HG03064 (cell line): ENCODE data around the gene TTC27.
"Not testable (repeated sequence)": the region's sequence is repeated elsewhere in the genome, so short reads cannot be mapped to it uniquely, and the experiment has no call there.

Experiments
- ATAC-seq: cut with Tn5 transposase; IDR thresholded peaks from one replicate; pipeline ENCODE4 v1.9.1; 2021; ENCODE audit warnings: low read depth; ENCODE audit not compliant: unreplicated experiment

TTC27 gene

DNA sequence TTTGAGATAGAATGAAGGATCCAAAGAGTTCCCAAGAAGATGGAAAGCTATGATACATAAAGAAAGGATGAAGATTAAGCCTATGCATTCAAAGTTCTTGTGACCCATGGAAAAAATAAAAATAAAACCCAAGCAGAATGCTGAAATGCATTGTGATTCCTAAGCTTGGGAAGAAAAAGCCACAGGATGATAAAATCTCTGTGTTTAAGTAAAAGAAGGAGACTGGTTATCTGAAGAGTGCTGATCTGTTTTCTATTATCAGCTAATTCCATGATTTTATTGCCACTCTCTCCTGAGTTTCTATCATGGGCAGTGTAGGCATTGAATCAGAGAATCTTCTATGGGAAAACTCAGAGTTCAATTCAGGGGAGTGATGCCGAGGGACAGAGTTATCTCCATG is 215.8 kb downstream of the TTC27 start:
- ATAC-seq, result no peak

DNA sequence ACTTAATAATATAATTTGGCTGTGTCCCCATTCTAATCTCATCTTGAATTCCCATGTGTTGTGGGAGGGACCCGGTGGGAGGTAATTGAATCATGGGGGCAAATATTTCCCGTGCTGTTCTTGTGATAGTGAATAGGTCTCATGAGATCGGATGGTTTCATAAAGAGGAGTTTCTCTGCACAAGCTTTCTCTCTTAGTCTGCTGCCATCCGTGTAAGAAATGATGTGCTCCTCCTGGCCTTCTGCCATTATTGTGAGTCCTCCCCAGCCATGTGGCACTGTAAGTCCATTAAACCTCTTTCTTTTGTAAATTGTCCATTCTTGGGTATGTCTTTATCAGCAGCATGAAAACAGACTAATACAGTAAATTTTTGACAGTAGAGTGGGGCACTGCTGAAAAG is 216.4 kb downstream of the TTC27 start:
- ATAC-seq, result no peak

DNA sequence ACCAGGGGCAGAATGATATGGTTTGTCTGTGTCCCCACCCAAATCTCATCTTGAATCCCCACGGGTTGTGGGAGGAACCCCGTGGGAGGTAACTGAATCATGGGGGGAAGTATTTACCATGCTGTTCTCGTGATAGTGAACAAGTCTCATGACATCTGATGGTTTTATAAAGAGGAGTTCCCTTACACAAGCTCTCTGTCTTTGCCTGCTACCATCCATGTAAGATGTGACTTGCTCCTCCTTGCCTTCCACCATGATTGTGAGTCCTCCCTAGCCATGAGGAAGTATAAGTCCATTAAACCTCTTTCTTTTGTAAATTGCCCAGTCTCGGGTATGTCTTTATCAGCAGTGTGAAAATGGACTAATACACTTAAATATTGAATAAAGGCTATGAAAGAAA is 218.4 kb downstream of the TTC27 start:
- ATAC-seq, result not testable (repeated sequence)

DNA sequence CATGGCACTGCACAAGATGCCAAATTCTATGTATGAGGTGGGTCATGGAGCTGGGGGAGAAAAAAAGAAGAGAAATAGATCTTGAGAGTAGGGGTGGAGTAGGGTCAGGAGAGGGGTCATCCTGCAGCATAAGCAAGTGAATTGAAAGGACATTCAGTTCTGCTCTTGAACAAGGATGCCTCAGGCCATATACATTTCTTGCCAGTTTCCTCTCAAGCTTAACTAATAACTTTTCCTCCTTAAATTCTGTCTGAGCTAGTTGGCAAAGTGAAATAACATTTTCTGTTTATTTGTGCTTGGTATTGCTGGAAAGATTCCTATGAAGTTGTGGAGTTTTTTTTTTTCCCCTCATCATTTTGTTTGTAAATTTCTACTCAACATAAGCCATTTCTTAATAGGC is 219.9 kb downstream of the TTC27 start:
- no peak for ATAC-seq

DNA sequence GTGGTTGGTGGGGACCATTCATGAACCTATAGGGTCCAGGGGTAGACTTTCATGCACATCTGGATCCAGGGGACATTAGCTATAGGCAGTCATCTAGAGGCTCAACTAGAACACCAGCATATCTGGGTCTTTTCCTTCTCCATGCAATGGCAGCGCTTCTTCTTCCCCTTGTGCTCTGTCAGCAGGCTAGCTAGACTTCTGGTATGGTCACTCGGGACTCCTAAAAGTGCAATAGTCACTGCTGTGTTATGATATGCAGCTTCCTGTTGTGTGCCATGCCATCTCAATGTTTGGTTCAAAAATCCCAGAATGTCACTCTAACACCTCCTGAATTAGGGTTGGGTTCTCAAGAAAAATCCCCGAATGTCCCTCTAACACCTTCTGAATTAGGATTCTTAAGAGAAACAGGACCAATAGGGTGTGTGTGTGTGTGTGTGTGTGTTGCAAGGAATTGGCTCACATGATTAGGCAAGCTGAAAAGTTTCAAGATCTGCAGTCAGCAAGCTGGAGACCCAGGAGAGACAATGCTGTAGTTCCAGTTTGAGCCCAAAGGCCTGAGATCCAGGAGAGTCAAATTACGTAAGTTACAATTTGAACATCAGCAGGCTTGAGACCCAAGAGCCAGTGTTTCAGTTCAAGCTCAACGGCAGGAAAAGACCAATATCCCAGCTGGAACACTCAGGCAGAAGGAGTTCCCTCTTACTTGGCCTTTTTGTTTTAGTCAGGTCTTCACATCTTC is 221.8 kb downstream of the TTC27 start:
- ATAC-seq, result no peak

DNA sequence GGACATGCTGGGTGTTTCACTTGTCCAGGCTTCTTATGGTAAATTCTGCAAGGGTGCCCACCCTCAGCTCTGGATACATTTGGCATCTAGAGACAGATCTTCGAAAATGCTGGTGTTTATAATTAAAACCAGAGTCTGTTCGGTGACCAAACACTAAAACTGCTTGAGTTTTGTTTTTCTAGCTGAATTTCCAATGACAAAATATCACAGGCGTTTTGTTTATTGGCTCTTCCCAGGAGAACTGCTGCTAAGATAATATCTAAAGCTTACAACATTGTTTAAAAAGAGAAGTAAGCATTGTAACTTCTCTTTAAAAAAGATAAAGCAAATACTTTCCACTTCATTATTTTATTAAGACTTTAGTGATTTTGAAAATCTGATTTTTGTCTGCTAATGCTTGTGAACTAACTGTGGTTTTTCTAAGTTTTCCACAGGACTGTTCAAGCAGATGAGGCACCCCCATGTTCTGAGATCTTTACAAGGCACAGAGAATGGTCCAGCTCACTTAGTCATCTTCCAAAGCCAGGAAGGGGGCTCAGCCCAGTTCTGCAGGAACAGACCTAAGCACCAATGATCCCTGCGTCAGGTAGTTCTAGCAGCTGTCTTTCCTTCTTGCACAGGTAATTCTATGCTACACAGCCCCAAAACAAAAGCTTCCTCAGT is 224.1 kb downstream of the TTC27 start:
- ATAC-seq, result no peak

DNA sequence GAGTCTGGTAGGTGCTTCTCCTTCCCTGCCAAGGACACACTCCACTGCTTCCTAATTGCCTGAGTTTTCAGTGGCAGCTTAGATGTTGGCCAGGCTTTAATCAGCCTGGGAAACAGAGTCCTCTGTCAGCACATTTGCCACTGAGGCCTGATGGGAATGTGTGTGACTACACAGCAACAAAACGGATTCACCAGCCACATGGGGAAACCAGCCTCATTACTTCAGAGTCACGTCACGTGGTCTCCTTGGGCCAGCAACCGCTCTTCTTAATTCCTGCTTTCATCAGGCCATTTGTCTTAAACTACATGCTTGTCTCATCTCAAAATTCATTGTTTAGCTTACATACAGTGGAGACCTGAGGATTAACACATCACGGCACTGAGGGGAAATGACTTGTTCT is 225.0 kb downstream of the TTC27 start:
- no peak for ATAC-seq

DNA sequence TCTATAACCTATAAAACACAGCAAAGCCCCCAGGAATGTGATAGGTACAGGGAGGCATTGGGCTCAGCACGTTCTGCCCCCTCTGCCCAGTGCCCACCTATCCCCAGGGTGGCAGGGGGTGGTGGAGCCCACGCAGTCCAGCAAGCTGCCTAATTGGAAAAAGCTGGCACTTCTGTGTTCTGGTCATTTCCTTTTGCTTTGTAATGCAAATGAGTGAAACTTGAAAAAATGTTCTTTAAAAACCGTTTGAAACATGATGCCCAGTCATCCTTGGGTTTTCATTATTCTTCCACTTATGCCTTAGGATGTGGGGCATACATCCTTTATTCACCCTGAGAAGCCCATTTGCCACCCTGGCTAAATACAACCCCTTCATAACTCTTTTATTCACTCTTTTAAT is 229.0 kb downstream of the TTC27 start:
- no peak for ATAC-seq

DNA sequence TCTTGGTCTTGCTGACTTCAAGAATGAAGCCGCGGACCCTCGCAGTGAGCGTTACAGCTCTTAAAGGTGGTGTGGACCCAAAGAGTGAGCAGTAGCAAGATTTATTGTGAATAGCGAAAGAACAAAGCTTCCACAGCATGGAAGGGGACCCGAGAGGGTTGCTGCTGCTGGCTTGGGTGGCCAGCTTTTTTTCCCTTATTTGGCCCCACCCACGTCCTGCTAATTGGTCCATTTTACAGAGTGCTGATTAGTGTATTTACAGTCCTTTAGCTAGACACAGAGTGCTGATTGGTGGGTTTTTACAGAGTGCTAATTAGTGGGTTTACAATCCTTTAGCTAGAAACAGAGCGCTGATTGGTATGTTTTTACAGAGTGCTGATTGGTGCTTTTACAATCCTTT is 230.9 kb downstream of the TTC27 start:
- ATAC-seq, result no peak

DNA sequence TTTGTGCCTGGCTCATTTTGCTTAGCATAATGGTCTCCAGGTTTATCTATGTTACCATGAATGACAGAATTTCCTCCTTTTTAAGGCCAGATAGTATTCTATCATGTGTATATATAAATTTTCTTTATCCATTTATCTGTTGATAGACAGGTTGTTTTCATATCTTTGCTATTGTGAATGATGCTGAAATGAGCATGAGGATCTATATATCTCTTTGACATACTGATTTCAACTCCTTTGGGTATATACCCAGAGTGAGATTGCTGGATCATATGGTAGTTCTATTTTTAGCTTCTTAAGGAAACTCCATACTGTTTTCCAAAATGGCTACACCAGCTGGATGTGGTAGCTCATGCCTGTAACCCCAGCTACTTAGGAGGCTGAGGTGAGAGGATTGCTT is 232.5 kb downstream of the TTC27 start:
- no peak for ATAC-seq

DNA sequence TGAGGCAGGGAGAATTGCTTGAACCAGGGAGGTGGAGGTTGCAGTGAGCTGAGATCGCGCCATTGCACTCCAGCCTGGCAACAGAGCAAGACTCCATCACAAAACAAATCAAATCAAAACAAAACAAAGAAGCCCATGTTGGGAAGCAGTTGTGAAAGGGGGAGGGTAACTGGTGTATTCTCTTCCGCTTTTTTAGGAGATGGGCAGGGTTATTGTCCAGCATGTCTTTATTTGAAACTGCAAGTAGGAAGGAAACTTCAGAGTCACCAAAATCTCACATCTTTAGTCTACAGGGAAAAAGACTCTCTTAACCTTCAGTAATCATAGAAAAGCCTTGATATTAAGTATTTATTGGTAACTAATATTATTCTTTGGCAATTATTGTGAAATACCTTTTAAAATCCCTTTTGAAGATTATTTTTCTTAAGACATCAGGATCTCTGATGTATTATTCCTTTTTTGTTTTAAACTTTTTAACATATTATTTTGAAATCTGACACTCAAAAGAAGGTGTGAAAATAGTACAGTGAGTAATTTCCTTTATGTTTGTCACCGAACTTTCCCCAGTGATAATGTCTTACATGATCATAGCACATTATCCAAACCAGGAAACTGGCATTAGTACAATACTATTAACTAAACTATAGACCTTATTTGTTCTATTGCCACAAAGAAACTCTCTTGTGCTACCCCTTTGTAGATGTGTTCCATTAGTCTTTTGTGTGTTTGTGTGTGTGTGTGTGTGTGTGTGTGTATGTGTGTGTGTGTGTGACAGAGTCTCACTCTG is 234.6 kb downstream of the TTC27 start:
- ATAC-seq, result no peak

DNA sequence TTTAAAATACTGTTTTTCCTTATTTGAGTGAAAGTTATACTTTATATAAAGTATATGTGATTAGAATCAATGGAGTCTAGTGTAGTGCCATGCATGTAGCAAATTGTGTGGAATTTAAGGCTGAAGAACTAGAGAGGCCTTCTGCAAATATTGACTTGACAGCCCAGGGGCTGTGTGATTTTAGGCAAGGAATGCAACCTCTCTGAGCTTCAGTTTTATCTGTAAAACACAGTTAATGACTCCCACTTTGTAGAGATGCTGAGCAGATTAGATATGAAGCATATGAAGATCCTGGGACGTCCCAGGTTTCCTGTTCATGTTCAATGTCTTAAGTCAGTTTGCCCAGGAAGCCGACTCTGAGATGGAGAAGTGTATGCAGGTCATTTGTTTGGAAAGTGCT is 235.5 kb downstream of the TTC27 start:
- no peak for ATAC-seq

DNA sequence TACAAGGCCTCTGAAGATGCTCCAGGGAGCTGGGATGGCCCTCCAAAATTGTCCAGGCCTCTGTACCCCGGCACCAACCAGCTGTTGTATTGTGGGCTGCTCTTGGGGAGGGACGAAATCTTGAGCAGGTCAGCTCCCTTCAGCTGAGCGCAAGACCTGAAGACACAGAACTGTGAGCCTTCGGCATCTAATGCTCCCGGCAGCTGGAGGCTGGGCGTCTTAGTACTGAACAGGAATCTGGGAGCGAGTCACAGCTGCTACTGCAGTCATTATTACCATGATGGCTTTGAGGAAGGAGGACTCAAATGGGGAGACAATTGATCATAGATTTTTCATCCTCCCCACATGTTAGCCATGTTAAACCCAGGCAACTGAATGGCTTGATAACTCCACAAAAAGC is 236.0 kb downstream of the TTC27 start:
- no peak for ATAC-seq

DNA sequence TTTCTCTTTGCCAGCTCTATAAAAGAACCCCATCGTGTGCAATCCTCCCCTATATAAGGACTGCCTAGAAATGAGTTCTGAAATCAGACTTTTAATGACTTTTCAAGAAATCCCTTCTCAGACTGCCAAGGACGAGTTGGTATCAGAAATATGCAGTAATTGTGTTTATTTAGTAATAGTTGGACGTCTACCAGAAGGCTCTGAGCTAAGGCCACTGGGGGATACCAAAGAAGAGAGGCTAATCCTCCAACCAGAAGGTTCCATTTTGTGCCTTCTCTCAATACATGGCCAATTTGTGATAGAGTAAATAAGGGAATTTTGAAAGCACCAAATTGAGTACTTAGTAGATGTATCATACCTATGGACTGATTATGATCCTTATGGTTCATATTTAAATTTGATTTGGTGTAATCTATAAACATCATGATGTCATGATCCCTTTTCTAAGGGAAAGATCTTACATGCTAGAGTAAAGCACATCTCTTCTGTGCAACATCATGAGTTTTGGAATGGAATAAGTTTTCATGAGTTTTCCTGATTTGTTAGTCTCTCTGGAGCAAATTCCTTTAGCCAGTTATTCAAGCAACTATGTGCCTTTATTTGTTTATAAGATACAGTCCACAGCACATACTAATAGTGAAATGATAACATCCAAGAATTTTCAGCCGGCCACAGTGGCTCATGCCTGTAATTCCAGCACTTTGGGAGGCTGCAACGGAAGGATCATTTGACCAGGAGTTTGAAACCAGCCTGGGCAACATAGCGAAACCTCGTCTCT is 236.7 kb downstream of the TTC27 start:
- ATAC-seq, result no peak

DNA sequence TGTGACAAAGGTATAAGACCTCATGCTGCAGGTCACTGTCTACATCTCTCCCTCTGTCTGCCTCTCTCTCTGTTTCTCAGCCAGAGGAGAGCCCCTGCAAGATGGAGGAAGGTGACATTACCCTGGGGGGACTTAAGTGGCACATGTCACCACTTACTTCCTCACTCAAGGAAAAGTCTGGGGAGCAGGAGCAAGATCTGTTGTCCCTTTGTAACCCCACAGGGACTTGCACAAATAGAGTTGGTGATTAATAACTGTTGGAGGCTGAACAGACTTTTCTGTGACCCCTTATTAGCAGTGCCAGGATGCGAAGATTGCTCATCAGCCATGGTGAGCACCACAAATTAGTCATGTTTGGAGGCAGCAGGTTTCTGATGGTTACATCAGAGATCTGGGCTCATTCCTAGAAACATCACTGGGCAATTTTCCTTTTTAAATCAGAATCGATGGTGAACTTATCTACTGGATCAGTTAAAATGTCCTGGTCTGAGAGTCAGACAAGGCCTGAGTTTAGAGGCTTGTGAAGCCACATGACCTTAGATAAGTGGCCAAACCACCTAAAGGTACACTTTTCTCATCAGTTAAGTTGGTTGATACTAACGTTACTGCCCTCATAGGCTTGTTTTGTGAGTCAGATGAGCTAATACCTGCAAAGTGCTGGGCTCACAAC is 237.7 kb downstream of the TTC27 start:
- no peak for ATAC-seq

DNA sequence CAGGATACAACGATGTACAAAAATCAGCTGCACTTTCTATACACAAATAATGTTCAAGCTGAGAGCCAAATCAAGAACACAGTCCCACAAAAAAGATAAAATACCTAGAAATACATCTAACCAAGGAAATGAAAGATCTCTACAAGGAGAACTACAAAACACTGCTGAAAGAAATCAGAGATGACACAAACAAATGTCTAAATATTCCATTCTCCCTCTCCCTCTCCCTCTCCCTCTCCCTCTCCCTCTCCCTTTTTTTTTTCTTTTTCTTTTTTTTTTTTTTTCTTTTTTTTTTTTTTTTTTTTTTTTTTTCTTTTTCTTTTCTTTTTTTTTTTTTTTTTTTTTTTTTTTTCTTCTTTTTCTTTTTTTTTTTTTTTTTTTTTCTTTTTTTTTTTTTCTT is 238.6 kb downstream of the TTC27 start:
- ATAC-seq, result not testable (repeated sequence)
